NCI-H2029 (cell line): ENCODE results near the gene KCNK17.

Experiments used
- DNase-seq: peaks from one replicate; lab custom pipeline; 2025; lab: John Stamatoyannopoulos, UW

KCNK17 gene

GRCh38 chr6:39335780-39336545 is 21.7 kb upstream of the KCNK17 start:
- DNase-seq: no peak

GRCh38 chr6:39333644-39334438 is 19.6 kb upstream of the KCNK17 start:
- DNase-seq: no peak

- peak; percentile 66 for DNase-seq
Measured at GRCh38 chr6:39330476-39330875, 16.3 kb upstream of the KCNK17 start.

- peak; percentile 65 for DNase-seq
Measured at GRCh38 chr6:39330057-39330456, 15.8 kb upstream of the KCNK17 start.

GRCh38 chr6:39328066-39328465 is 13.8 kb upstream of the KCNK17 start:
- no peak for DNase-seq

- DNase-seq: no peak
Measured at GRCh38 chr6:39327507-39327906, 13.3 kb upstream of the KCNK17 start.

- DNase-seq: peak; percentile 37
Measured at GRCh38 chr6:39322306-39322850, 8.2 kb upstream of the KCNK17 start, which contains the start of gene KCNK16. Gene KCNK16, minus strand, starts transcription at chr6:39322702. Its CDS starts 162 bp downstream, at chr6:39322540.

- DNase-seq: no peak
Measured at GRCh38 chr6:39321761-39322160, 7.5 kb upstream of the KCNK17 start.

GRCh38 chr6:39320363-39320984 is 6.3 kb upstream of the KCNK17 start:
- DNase-seq: no peak

- DNase-seq: no peak
Measured at GRCh38 chr6:39319621-39320362, 5.6 kb upstream of the KCNK17 start.

GRCh38 chr6:39317256-39317655 is 3.0 kb upstream of the KCNK17 start:
- no peak for DNase-seq

GRCh38 chr6:39313526-39314272 is 520 bp downstream of the KCNK17 start:
- no peak for DNase-seq

- DNase-seq: no peak
Measured at GRCh38 chr6:39312912-39313525, 1.2 kb downstream of the KCNK17 start.

- no peak for DNase-seq
Measured at GRCh38 chr6:39310542-39310941, 3.7 kb downstream of the KCNK17 start.

GRCh38 chr6:39309942-39310531 is 4.2 kb downstream of the KCNK17 start:
- peak; percentile 66 for DNase-seq

- DNase-seq: no peak
Measured at GRCh38 chr6:39307462-39307861, 6.8 kb downstream of the KCNK17 start.

- no peak for DNase-seq
Measured at GRCh38 chr6:39304951-39305350, 9.3 kb downstream of the KCNK17 start.

GRCh38 chr6:39303425-39304153 is 10.6 kb downstream of the KCNK17 start:
- DNase-seq: no peak

- DNase-seq: peak; percentile 84
Measured at GRCh38 chr6:39302669-39303424, 11.4 kb downstream of the KCNK17 start.
